NCI-H146 treated with DMSO at 0.1 percent for 48 hours (cell line): ENCODE measurements around the gene LRP1-AS.
A peak's percentile ranks its signal among the peaks of the same experiment; 100 is the strongest.

Source experiments
- DNase-seq: peaks from one replicate; lab custom pipeline; 2025; ENCODE audit not compliant: unreplicated experiment; lab: John Stamatoyannopoulos, UW

Gene LRP1-AS

GRCh38 chr12:57146961-57147944 lies at the start of gene LRP1-AS:
LRP1-AS (minus strand) TSS chr12:57147619.
- no peak for DNase-seq

GRCh38 chr12:57196956-57197355 lies 49.5 kb upstream of the LRP1-AS start:
- DNase-seq = no peak

- no peak for DNase-seq
These were observed 49.0 kb upstream of the LRP1-AS start for GRCh38 chr12:57196439-57196838.

- no peak for DNase-seq
These were observed 48.4 kb upstream of the LRP1-AS start for GRCh38 chr12:57195611-57196371.

GRCh38 chr12:57195186-57195585 lies 47.8 kb upstream of the LRP1-AS start:
- no peak for DNase-seq

- DNase-seq = no peak
These were observed 46.8 kb upstream of the LRP1-AS start for GRCh38 chr12:57194253-57194652.

- DNase-seq = no peak
These were observed 46.4 kb upstream of the LRP1-AS start for GRCh38 chr12:57193706-57194245.

- DNase-seq = no peak
These were observed 45.5 kb upstream of the LRP1-AS start for GRCh38 chr12:57192920-57193319.

- no peak for DNase-seq
These were observed 44.0 kb upstream of the LRP1-AS start for GRCh38 chr12:57191410-57191809.

- DNase-seq = no peak
These were observed 43.4 kb upstream of the LRP1-AS start for GRCh38 chr12:57190821-57191220.

- no peak for DNase-seq
These were observed 42.6 kb upstream of the LRP1-AS start for GRCh38 chr12:57190037-57190436.

GRCh38 chr12:57188090-57188425 lies 40.6 kb upstream of the LRP1-AS start:
- no peak for DNase-seq

GRCh38 chr12:57187222-57188089 lies 40.0 kb upstream of the LRP1-AS start:
- DNase-seq = no peak

- DNase-seq = no peak
These were observed 38.6 kb upstream of the LRP1-AS start for GRCh38 chr12:57185906-57186508.

- no peak for DNase-seq
These were observed 38.0 kb upstream of the LRP1-AS start for GRCh38 chr12:57185403-57185802.

GRCh38 chr12:57183939-57184725 lies 36.7 kb upstream of the LRP1-AS start:
- no peak for DNase-seq

- DNase-seq = peak; percentile 51
These were observed 35.6 kb upstream of the LRP1-AS start for GRCh38 chr12:57182918-57183575.

- DNase-seq = no peak
These were observed 34.2 kb upstream of the LRP1-AS start for GRCh38 chr12:57181561-57182155.

GRCh38 chr12:57181072-57181471 lies 33.7 kb upstream of the LRP1-AS start:
- no peak for DNase-seq
